Eye (tissue), 1 donor: ENCODE data around the gene GRHL1.
"Not testable (repeated sequence)": the region's sequence is repeated elsewhere in the genome, so short reads cannot be mapped to it uniquely, and the experiment has no call there.

Experiments used
- DNase-seq: peaks from one replicate; pipeline ENCODE4 v3.0.0-alpha.2; 2015

GRHL1 gene

DNA sequence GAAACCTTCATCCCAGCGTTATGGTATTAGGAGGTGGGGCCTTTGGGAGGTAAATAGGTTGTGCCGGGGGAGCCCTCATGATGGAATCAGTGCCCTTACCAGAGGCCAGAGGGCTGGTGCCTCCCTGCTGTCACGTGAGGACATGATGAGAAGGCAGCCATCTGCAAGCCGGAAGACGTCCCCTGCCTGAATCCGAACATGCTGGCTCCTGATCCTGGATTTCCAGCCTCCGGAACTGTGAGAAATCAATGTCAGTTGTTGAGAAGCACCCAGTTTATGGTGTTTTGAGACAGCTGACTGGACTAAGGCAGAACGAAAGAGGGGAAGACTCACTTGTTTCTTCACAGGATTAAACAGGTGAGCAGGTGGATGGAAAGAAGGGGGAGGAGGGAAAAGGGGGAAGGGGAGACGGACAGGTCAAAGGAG is 78.8 kb downstream of the GRHL1 start:
- peak; percentile 83 for DNase-seq

DNA sequence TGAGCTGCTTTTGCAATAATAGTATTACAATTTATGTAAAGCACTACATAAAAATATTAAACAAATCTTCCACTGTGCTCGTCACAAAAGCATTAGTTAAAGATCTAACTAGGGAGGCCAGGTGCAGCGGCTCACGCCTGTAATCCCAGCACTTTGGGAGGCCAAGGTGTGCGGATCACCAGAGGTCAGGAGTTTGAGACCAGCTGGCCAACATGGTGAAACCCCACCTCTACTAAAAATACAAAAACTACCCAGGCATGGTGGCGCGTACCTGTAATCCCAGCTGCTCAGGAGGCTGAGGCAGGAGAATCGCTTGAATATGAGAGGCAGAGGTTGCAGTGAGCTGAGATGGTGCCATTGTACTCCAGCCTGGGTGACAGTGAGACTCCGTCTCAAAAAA is 79.3 kb downstream of the GRHL1 start:
- not testable (repeated sequence) for DNase-seq

DNA sequence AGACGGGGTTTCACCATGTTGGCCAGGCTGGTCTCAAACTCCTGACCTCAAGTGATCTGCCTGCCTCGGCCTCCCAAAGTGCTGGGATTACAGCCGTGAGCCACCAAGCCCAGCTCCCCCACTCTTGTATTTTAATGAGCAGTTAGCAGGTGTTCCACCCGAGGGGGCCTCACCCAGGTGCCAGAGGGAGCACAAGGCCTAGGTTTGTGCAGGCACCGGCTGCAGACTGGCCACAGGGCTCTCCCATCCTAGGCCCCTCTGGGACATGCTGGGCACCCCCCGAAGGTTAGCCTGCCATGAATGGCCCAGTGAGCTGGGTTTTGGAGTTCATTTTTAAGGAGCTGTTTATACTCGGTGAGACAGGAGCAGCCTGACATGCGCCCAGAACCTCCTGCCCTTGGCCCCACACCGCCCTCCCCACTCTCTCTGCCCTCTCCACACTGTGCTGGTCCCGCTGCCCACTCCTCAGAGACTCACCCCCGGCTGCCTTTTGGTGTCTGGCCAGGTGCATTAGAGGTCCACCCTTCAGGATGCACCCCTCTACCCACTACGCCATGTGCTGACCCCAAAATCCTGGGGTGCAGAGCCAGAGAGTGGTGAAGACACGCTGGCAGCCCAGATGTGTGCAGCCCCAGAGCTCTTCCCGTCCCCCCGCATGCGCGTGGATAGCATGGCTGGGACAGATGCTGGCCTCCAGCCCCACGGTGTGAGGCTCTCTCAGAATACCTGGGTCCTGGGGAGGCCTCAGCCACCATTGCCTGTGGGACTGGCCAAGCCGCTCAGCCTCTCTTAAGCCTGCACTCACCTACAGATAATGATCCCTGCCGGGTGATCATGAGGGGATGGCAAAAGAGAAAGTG is 80.6 kb downstream of the GRHL1 start:
- no peak for DNase-seq

GRCh38 chr2:10032746-10033105 is 81.2 kb downstream of the GRHL1 start:
- no peak for DNase-seq

GRCh38 chr2:10033251-10034006 is 81.9 kb downstream of the GRHL1 start:
- DNase-seq: no peak

DNA sequence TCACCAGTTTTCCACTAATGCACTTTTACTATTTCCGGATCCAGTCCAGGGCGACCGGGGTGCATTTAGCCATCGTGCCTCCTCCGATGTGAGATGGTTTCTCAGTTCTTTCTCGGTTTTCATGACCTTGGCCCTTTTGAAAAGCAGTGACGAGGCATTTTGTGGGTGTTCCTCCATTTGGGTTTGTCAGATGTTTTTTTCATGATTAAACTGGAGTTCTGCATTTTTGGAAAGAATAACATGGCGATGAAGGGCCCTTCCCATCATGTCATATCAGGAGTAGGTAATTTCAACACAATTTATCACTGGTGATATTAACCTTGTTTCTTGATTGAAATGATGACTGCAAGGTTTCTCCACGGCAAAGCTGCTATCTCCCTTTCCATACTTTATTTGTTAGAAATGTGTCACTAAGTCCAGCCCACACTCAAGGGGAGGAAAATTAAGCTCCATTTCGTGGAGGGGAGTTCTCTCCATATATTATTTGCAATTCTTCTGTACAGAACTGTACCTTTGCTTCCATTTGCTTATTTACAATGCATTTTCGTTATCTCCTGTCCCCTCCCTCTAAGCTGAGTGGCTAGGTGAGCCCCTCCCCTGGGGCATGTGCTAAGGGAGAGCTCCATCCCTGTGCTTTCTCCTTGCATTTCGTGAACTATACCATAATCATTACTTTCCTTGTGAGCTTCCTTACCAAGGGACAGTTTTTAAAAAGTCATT is 83.0 kb downstream of the GRHL1 start:
- no peak for DNase-seq

DNA sequence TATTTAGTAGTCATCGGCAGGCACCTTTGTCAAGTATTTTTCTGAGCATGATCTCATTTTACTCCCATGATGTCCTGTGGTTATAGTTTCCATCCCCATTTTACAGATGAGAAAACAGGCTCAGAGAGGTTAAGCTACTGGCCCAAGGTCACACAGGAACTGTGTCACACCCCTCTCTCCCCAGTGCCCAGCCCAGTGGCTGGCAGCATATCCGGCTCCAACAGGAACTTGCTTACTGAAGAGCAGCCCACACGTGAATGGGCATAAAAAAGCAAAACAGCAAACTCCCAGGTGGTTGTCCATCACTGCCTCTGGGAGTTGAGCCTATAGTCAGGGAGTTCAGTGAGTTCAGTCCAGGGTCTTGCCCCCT is 83.5 kb downstream of the GRHL1 start:
- DNase-seq: no peak

DNA sequence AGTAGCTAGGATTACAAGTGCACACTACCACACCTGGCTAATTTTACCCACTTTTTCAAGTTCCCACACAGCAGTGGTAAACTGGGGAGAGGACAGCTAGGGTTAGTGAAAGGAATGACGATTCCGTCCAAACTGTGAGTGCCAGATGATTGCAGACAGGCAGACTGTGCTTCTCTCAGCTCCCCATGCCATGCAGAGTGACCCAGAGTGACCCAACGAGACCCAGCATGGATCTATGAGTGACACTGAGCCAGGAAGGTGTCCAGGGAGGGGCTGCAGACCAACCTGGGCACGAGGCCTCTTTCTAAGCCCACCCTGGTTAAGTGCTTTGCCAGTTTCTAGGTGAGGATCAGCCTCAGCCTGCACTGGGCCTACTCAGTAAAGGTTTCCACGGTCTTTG is 84.1 kb downstream of the GRHL1 start:
- no peak for DNase-seq

GRCh38 chr2:10036095-10036884 is 84.8 kb downstream of the GRHL1 start:
- no peak for DNase-seq

GRCh38 chr2:10038123-10038522 is 86.6 kb downstream of the GRHL1 start:
- no peak for DNase-seq

DNA sequence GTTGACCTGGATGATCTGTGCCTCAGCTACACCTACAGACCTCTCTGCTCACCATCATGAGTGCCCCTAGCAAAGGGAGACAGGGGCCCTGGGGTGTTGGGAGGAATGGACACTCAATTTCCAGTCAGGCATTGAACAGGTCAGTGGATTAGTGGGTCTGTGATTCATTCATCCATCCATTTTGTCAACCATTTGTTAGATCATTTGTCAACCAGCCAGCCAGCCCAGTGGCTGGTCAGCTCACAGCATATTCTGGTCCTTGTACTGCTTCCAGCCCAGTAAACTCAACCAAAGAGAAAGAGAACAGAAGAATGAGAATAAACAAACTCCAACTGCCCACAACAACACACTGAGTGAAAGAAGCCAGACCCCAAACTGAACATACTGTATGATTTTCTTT is 87.2 kb downstream of the GRHL1 start:
- DNase-seq: no peak

- DNase-seq: no peak
These were observed 88.3 kb downstream of the GRHL1 start for GRCh38 chr2:10039658-10040410.

- no peak for DNase-seq
These were observed 90.2 kb downstream of the GRHL1 start for GRCh38 chr2:10041711-10042110.

GRCh38 chr2:10042301-10043161 is 91.0 kb downstream of the GRHL1 start:
- DNase-seq: peak; percentile 92

DNA sequence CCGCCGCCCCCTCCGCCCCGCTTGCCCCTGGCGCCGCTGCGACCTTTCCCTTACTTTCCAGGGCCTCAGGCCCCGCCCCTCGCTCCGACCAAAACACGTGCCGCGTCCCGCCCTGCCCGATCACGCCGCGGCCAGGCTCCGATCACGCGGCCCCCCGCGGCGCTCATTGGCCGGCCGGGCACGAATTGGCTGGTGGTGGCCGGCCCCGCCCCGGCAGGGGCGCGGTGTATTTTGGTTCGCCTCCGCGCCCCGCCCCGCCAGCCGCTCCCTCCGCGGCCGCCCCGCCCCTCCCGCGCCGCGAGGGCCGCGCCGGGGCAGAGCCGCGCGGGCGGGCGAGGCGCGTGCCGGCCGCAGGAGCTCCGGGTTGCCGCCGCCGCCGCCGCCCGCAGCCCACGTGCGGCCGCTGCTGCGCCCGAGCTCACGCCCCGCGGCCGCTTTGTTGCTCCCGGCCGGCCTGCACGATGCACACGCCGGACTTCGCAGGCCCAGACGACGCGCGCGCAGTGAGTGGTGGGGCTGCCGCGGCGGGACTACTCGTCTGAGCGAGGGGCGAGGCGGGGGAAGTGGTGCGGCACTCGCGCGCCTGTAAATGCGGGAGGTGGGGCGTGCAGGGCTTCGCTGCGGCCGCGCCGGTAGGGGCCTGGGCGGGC is 91.9 kb downstream of the GRHL1 start, which contains the start of gene KLF11:
TSS of gene KLF11 (plus strand) at position 295 of the 650 bp plus-strand sequence. CDS start at position 462, 167 bp downstream.
- DNase-seq: peak; percentile 96

GRCh38 chr2:10043906-10044601 is 92.6 kb downstream of the GRHL1 start:
- DNase-seq: peak; percentile 98

- no peak for DNase-seq
These were observed 94.3 kb downstream of the GRHL1 start for GRCh38 chr2:10045561-10046355.

DNA sequence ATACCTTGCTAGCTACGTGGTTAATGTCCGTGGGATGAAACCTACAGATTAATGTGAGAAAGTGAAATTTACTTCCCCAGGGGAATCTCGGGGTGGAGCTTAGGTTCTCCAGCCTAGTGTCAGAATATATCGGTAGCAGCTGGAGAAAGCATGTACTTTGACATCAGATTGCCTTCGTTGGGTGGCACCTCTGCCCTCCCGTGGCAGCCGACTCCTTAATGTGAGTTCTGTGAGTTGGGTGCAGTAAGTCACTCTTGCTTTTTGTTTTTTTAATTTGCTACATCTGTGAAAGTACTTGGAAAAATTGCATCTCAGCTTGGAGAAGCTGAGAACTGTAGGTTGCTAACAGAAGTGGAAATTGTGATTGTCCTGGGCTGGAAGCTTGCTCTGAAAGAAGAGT is 95.4 kb downstream of the GRHL1 start:
- DNase-seq: no peak
